Activated CD4-positive, alpha-beta T cell treated with anti-CD3 and anti-CD28 coated beads, Interleukin-2, amount 10 ng/mL, durations not matched to agents 7 days and 5 days (primary cell): ENCODE measurements around the gene CEACAM21. TPM values are rescaled to one million over a fixed set of nuclear protein-coding genes. Genes with fewer than 3 reads are reported as not detected.

Experiments
- CTCF ChIA-PET: fragments of 350-600 bp; sonication (Branson Sonifier 250); formaldehyde crosslinking; loops from one replicate; lab custom pipeline; 2021; ENCODE audit warnings: antibody characterized with exemption; lab: Charles Lee
- POLR2A ChIA-PET: fragments of 350-600 bp; sonication (Branson Sonifier 250); formaldehyde crosslinking; loops from one replicate; lab custom pipeline; 2021; ENCODE audit warnings: antibody characterized with exemption; lab: Charles Lee
- DNase-seq: peaks from one replicate; pipeline ENCODE4 v3.0.0-alpha.2; 2020
- H3K27ac Mint-ChIP-seq: one replicate; pipeline ENCODE4 v1.8.0; 2021; ENCODE audit warnings: mild to moderate bottlenecking, moderate library complexity, mixed read lengths
- H3K27me3 Mint-ChIP-seq: one replicate; pipeline ENCODE4 v1.8.0; 2021; ENCODE audit warnings: mixed read lengths
- H3K36me3 Mint-ChIP-seq: one replicate; pipeline ENCODE4 v1.8.0; 2021; ENCODE audit warnings: low read depth, mixed read lengths
- H3K4me1 Mint-ChIP-seq: one replicate; pipeline ENCODE4 v1.8.0; 2021; ENCODE audit warnings: mixed read lengths
- H3K4me3 Mint-ChIP-seq: one replicate; pipeline ENCODE4 v1.8.0; 2021; ENCODE audit warnings: mild to moderate bottlenecking, moderate library complexity, mixed read lengths
- H3K9me3 Mint-ChIP-seq: one replicate; pipeline ENCODE4 v1.8.0; 2021; ENCODE audit warnings: mixed read lengths
- total RNA-seq, 2 experiments: library from RNA; stranded (reverse); gene quantifications; one replicate each; pipeline ENCODE4 v1.2.3, GENCODE V29; 2021

Gene CEACAM21
- total RNA-seq, 2 experiments from 2014 or later, result 72.0 to 78.3 TPM

DNA sequence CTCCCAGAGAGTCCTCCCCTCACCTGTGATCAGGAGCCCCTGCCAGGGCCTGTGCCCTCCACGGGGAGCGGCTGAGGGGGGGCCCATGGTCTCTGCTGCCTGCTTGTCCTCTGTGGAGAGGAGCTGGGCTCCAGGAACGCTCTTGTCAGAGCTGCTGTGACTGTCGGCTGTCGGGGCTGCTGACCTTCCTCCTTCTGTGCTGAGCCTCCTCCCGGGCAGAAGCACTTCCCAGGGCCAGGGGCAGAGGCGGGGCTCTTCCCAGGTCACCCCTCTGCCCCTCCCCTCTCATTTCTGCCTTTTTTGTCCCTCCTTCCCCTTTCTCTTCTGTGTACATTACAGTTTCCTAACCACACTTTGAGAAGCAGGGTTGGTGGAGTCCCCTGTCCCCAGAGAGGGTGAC, 50.9 kb downstream of the CEACAM21 start, which contains the start of gene CEACAM4:
Gene CEACAM4, minus strand, starts transcription at position 198 of the 400 bp plus-strand sequence. Its CDS starts 111 bp downstream, at position 87.
- CTCF ChIA-PET, result no interaction called here

DNA sequence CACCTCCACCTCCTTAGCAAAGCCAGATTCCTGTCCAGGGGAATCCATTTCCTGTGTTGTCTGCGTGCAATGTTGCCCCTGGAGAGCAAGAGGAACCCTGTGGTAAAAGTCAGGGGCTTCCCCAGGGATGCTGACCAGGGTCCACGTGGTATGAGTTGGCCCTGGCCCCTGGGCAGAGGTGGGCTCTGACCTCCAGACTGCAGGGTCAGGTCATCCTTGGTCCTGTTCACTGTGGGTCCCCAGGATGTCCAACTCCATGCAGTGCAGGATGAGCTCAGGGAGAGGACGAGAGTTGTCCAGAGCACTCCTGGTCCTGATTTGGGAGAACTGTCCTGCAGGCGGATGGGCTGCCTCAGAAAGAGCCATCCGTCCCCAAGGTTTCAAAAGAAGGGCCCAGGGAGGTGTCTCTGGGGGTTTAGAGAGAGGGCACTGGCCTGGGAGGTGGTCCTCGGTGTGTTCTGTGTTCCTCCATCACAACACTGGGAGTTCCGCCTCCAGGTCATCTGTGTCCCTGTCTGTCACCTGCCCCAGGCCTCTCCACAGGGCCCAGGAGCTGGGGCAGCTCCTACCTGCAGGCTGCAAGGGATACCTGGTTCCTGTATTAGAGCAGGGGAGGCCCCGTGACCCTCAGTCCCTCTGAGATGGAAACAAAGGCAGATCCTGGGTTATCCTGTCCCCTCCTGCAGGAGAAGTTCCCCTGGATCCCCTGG, 52.2 kb downstream of the CEACAM21 start:
- peaks cover 12% of the 10 kb centered on the region for H3K9me3 Mint-ChIP-seq
- H3K36me3 Mint-ChIP-seq, result no peaks in the 10 kb centered on the region
- H3K4me1 Mint-ChIP-seq, result no peaks in the 10 kb centered on the region
- peaks cover 12% of the 10 kb centered on the region for H3K27me3 Mint-ChIP-seq
- DNase-seq, result no peak
- CTCF ChIA-PET, result no interaction called here
- no peak overlapping the region for H3K27ac Mint-ChIP-seq
- POLR2A ChIA-PET, result no interaction called here
- H3K4me3 Mint-ChIP-seq, result no peak overlapping the region

More for the DNA sequence above, 50.9 kb downstream of the CEACAM21 start, which contains the start of gene CEACAM4:
- peaks cover 13% of the 10 kb centered on the region for H3K27me3 Mint-ChIP-seq
- no peak for DNase-seq
- POLR2A ChIA-PET, result no interaction called here
- no peak within 1 kb of the TSS for H3K27ac Mint-ChIP-seq
- no peak within 1 kb of the TSS for H3K4me3 Mint-ChIP-seq
- H3K4me1 Mint-ChIP-seq, result no peaks in the 10 kb centered on the region
- no peaks in the 10 kb centered on the region for H3K36me3 Mint-ChIP-seq
- peaks cover 12% of the 10 kb centered on the region for H3K9me3 Mint-ChIP-seq

Other genes with a start within 250 kb of the CEACAM21 start
- gene TGFB1, start 222.2 kb upstream of the CEACAM21 start, total RNA-seq, result 100 to 1,000 TPM; 194 TPM
- gene B9D2, start 212.0 kb upstream of the CEACAM21 start, total RNA-seq, result 10 to 100 TPM; 11.6 to 11.7 TPM
- gene TMEM91, start 199.6 kb upstream of the CEACAM21 start, total RNA-seq, result 1 to 10 TPM; 5.4 to 5.6 TPM
- gene EXOSC5, start 178.8 kb upstream of the CEACAM21 start, total RNA-seq, result 10 to 100 TPM; 21.1 to 26.9 TPM
- gene BCKDHA, start 178.3 kb upstream of the CEACAM21 start, total RNA-seq, result 10 to 100 TPM; 12.7 TPM
- gene B3GNT8, start 148.8 kb upstream of the CEACAM21 start, total RNA-seq, result 1 to 10 TPM; 2.1 to 2.2 TPM
- gene DMAC2, start 136.3 kb upstream of the CEACAM21 start, total RNA-seq, result 10 to 100 TPM; 48.9 to 54.1 TPM
- gene ERICH4, start 133.0 kb upstream of the CEACAM21 start, total RNA-seq, result not detected
- gene CEACAM4, start 50.9 kb downstream of the CEACAM21 start, total RNA-seq, result not detected
- gene CEACAM7, start 112.1 kb downstream of the CEACAM21 start, total RNA-seq, result not detected
- gene CEACAM5, start 132.5 kb downstream of the CEACAM21 start, total RNA-seq, result not detected
- gene CEACAM6, start 179.4 kb downstream of the CEACAM21 start, total RNA-seq, result not detected
- not detected for gene CEACAM3, start 220.4 kb downstream of the CEACAM21 start, total RNA-seq